Measurements from ENCODE around the gene ACOT7. TPM values are rescaled to one million over a fixed set of nuclear protein-coding genes. Genes with fewer than 3 reads are reported as not detected.

ACOT7 gene
- total RNA-seq, 1 experiment from 2014 or later = 120 TPM

DNA sequence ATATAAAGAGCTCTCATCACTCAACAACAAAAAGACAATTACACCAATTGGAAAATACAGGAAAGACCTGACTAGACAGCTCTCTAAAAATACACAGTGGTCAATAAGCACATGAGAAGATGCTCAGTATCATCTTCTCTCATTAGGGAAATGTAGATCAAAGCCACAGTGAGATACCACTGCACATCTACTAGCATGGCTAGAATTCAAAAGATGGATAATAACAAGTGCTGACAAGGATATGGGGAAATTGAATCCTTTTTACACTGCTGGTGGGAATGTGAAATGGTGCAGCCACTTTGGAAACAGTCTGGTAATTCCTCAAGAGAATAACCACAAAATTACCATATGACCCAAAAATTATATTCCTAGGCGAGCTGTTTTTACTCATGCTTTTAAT lies 9.4 kb downstream of the ACOT7 start:
- Histone ChIP-seq H3K4me3 (ENCODE audit: low read depth in 2 of 2, low read length in 2 of 2) (no peak overlapping the region), H3K4me1 (ENCODE audit: control insufficient read depth, insufficient read depth, low read length) (peaks cover 26% of the 10 kb centered on the region), H3K27me3 (ENCODE audit: control insufficient read depth, insufficient read depth, low read length) (no peaks in the 10 kb centered on the region), H3K9me3 (ENCODE audit: control insufficient read depth, insufficient read depth, low read depth, low read length) (no peaks in the 10 kb centered on the region), H3K27ac (ENCODE audit: low read length) (no peak overlapping the region), H3K36me3 (ENCODE audit: control insufficient read depth, insufficient read depth, low read length) (no peaks in the 10 kb centered on the region)
- TF ChIP-seq, protein P1, sequence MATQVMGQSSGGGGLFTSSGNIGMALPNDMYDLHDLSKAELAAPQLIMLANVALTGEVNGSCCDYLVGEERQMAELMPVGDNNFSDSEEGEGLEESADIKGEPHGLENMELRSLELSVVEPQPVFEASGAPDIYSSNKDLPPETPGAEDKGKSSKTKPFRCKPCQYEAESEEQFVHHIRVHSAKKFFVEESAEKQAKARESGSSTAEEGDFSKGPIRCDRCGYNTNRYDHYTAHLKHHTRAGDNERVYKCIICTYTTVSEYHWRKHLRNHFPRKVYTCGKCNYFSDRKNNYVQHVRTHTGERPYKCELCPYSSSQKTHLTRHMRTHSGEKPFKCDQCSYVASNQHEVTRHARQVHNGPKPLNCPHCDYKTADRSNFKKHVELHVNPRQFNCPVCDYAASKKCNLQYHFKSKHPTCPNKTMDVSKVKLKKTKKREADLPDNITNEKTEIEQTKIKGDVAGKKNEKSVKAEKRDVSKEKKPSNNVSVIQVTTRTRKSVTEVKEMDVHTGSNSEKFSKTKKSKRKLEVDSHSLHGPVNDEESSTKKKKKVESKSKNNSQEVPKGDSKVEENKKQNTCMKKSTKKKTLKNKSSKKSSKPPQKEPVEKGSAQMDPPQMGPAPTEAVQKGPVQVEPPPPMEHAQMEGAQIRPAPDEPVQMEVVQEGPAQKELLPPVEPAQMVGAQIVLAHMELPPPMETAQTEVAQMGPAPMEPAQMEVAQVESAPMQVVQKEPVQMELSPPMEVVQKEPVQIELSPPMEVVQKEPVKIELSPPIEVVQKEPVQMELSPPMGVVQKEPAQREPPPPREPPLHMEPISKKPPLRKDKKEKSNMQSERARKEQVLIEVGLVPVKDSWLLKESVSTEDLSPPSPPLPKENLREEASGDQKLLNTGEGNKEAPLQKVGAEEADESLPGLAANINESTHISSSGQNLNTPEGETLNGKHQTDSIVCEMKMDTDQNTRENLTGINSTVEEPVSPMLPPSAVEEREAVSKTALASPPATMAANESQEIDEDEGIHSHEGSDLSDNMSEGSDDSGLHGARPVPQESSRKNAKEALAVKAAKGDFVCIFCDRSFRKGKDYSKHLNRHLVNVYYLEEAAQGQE (IDR thresholded peaks at IDR 0.05; ENCODE audit: insufficient read depth in 1 of 2, low read depth in 2 of 2, low read length in 1 of 2) = no peak
- BruUV-seq (replicated peaks) = TSS peak; percentile 44
- in situ Hi-C loops (cut with HindIII; ENCODE audit: low pct_unique_long_range_greater_than_20kb, low sequenced_read_pairs) (no loop called here), intact Hi-C loops (cut with micrococcal nuclease; ENCODE audit: unreplicated experiment) (no loop called here)
- POLR2A ChIA-PET = interaction anchor here (1.2 kb wide), 1 partner anchor 15 kb away, joined by 3 read pairs; no protein-coding TSS in a partner anchor
- CTCF ChIA-PET = no interaction called here
- DNase-seq (ENCODE audit: low read depth, low spot score) (no peak), ATAC-seq (no peak)

- POLR2A ChIA-PET = interaction anchor here (1.0 kb wide), 1 partner anchor 12 kb away, joined by 7 read pairs; no protein-coding TSS in a partner anchor
- H3K4me1 ChIP-seq (ENCODE audit: control insufficient read depth, insufficient read depth, low read length) = peaks cover 6% of the 10 kb centered on the region; the same call in 1 of the 2 replicates
- no peaks in the 10 kb centered on the region for H3K27me3 ChIP-seq (ENCODE audit: control insufficient read depth, insufficient read depth, low read length)
- no peak for TF ChIP-seq POLR2AphosphoS5 (IDR thresholded peaks at IDR 0.05; ENCODE audit: low read depth, low read length)
- TF ChIP-seq SIN3A (IDR thresholded peaks at IDR 0.05; ENCODE audit: borderline replicate concordance, insufficient read depth, low read depth, low read length) = no peak
- TF ChIP-seq TCF7L2 (IDR thresholded peaks at IDR 0.05; ENCODE audit: low read depth, low read length) = no peak
- TF ChIP-seq, protein P2, sequence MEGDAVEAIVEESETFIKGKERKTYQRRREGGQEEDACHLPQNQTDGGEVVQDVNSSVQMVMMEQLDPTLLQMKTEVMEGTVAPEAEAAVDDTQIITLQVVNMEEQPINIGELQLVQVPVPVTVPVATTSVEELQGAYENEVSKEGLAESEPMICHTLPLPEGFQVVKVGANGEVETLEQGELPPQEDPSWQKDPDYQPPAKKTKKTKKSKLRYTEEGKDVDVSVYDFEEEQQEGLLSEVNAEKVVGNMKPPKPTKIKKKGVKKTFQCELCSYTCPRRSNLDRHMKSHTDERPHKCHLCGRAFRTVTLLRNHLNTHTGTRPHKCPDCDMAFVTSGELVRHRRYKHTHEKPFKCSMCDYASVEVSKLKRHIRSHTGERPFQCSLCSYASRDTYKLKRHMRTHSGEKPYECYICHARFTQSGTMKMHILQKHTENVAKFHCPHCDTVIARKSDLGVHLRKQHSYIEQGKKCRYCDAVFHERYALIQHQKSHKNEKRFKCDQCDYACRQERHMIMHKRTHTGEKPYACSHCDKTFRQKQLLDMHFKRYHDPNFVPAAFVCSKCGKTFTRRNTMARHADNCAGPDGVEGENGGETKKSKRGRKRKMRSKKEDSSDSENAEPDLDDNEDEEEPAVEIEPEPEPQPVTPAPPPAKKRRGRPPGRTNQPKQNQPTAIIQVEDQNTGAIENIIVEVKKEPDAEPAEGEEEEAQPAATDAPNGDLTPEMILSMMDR (IDR thresholded peaks at IDR 0.05) = no peak
- TF ChIP-seq, protein P1 (IDR thresholded peaks at IDR 0.05; ENCODE audit: insufficient read depth in 1 of 2, low read depth in 2 of 2, low read length in 1 of 2) = no peak
- in situ Hi-C loops (cut with HindIII; ENCODE audit: low pct_unique_long_range_greater_than_20kb, low sequenced_read_pairs) (no loop called here), intact Hi-C loops (cut with micrococcal nuclease; ENCODE audit: unreplicated experiment) (no loop called here)
- DNase-seq (ENCODE audit: low read depth, low spot score) = no peak
- ATAC-seq = no peak
- no peak overlapping the region for H3K4me3 ChIP-seq (ENCODE audit: low read depth in 2 of 2, low read length in 2 of 2)
- no peaks in the 10 kb centered on the region for H3K36me3 ChIP-seq (ENCODE audit: control insufficient read depth, insufficient read depth, low read length)
- no TSS peak for BruUV-seq (replicated peaks)
- H3K27ac ChIP-seq (ENCODE audit: low read length) = no peak overlapping the region
- CTCF ChIA-PET = no interaction called here
- H3K9me3 ChIP-seq (ENCODE audit: control insufficient read depth, insufficient read depth, low read depth, low read length) = no peaks in the 10 kb centered on the region
These were observed 13.5 kb downstream of the ACOT7 start for GRCh38 chr1:6380037-6380436.

All from Panc1 (cell line).